Thymus (tissue), 11 donors: ENCODE data around the gene PROB1. TPM values are rescaled to one million over a fixed set of nuclear protein-coding genes. Genes with fewer than 3 reads are reported as not detected.
"Not testable (repeated sequence)": the region's sequence is repeated elsewhere in the genome, so short reads cannot be mapped to it uniquely, and the experiment has no call there.

Experiments
- DNase-seq, 9 donors: peaks; one replicate each; pipeline ENCODE4 v3.0.0-alpha.2; 2013; ENCODE audit warnings: low spot score in 9 of 9, low read depth in 6 of 9, missing footprints in 1 of 9
- H3K27ac ChIP-seq, 2 donors: one replicate each; pipeline ENCODE4 v1.5.1; 2013; ENCODE audit warnings: control low read depth in 1 of 2, low read depth in 1 of 2, low read length in 1 of 2, mild to moderate bottlenecking in 1 of 2, moderate library complexity in 1 of 2
- H3K27me3 ChIP-seq, 2 donors: one replicate each; pipeline ENCODE4 v1.5.1; 2013; ENCODE audit warnings: low read length in 1 of 2; ENCODE audit not compliant: control insufficient read depth in 2 of 2, insufficient read depth in 1 of 2
- H3K36me3 ChIP-seq, 2 donors: one replicate each; pipeline ENCODE4 v1.5.1; 2013; ENCODE audit warnings: low read length in 1 of 2, mild to moderate bottlenecking in 1 of 2, moderate library complexity in 1 of 2; ENCODE audit not compliant: control insufficient read depth in 2 of 2, insufficient read depth in 2 of 2
- H3K4me1 ChIP-seq, 2 donors: one replicate each; pipeline ENCODE4 v1.5.1; 2013; ENCODE audit warnings: low read length in 2 of 2; ENCODE audit not compliant: control insufficient read depth in 2 of 2, insufficient read depth in 2 of 2
- H3K4me3 ChIP-seq, 2 donors: one replicate each; pipeline ENCODE4 v1.5.1; 2013; ENCODE audit warnings: low read length in 2 of 2, control low read depth in 1 of 2, mild to moderate bottlenecking in 1 of 2
- H3K9me3 ChIP-seq, 2 donors: one replicate each; pipeline ENCODE4 v1.5.1; 2013; ENCODE audit warnings: low read length in 1 of 2, mild to moderate bottlenecking in 1 of 2; ENCODE audit not compliant: control insufficient read depth in 2 of 2, insufficient read depth in 1 of 2
- WGBS: extraction: QIAGEN DNeasy Blood & Tissue Kit; methylation state at CpG from one replicate; pipeline ENCODE4 v1.1.7; 2013; 5-methylcytosine and 5-hydroxymethylcytosine counted together
- polyA plus RNA-seq: library from polyadenylated mRNA; stranded (reverse); fragments of 200-250 nt; gene quantifications from one replicate; pipeline ENCODE4 v1.2.3, GENCODE V29; 2013
- total RNA-seq: library from RNA; stranded (reverse); fragments of 120-200 nt; gene quantifications from one replicate; pipeline ENCODE4 v1.2.4, GENCODE V29; 2013
- donor health status: healthy.

The PROB1 gene
- total and polyA plus RNA-seq, 2 donors = 0.76 to 1.0 TPM

DNA sequence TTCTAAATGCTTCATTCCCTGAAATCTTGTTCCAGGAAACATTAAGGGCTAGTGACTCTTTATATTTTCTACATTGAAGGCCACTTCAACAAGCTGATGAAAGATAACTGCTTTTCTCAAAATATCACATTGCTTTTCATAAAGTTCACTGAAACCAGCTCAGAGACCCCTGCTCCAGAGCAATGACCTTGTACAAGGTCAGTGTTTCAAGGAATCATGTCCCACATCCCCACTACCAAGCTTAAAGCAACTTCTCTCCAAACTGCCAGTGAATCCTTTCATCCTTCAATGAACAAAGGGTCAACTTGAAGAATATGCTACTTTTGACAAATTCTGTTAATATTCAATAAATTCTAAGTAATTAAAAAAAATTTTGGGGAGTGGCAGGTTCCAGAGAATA, 21.0 kb upstream of the PROB1 start:
- Histone ChIP-seq H3K27ac (no peak overlapping the region), H3K27me3 (no peaks in the 10 kb centered on the region), H3K9me3 (no peaks in the 10 kb centered on the region), H3K4me1 (peaks cover 2 to 17% of the 10 kb centered on the region in 2 donors), H3K4me3 (no peak overlapping the region), H3K36me3 (peaks cover 8 to 12% of the 10 kb centered on the region in 2 donors)
- DNase-seq = no peak

DNA sequence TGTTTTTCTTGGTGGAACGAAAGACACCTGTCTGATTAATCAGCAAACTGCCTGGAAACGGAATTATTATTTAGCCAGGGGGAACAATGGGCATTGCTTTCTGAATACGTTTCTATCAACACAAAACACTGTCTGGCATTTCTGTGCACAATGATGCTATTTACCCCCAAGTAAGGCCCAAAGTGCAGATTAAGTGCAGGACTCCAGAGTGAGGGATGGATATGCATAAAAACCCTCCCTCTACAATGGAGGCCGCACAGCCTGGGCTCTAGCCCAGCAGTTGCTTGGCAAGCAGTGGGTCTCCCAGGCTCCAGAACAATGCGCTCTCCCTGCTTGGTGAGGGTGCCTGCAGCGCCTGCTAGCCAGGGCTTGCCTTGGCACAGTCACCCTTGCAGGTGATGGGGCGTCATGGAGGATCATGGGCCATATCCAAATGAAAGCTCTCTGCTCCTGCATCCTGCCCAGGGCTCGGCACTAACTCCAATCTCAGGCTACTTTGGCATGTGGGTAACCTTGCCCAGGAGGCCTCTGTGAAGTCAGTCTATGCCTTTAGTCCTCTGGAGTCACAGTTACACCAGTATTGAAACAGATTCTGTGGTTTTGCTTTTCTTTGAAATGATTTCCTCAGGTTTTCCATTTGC, 20.4 kb upstream of the PROB1 start:
- peaks cover 2 to 17% of the 10 kb centered on the region in 2 donors for H3K4me1 ChIP-seq
- no peak overlapping the region for H3K27ac ChIP-seq
- H3K27me3 ChIP-seq = no peaks in the 10 kb centered on the region
- H3K36me3 ChIP-seq = peaks cover 8 to 12% of the 10 kb centered on the region in 2 donors
- no peak for DNase-seq
- 82% methylated on average over 8 of the region's 8 CpGs for WGBS
- no peak overlapping the region for H3K4me3 ChIP-seq
- H3K9me3 ChIP-seq = no peaks in the 10 kb centered on the region

DNA sequence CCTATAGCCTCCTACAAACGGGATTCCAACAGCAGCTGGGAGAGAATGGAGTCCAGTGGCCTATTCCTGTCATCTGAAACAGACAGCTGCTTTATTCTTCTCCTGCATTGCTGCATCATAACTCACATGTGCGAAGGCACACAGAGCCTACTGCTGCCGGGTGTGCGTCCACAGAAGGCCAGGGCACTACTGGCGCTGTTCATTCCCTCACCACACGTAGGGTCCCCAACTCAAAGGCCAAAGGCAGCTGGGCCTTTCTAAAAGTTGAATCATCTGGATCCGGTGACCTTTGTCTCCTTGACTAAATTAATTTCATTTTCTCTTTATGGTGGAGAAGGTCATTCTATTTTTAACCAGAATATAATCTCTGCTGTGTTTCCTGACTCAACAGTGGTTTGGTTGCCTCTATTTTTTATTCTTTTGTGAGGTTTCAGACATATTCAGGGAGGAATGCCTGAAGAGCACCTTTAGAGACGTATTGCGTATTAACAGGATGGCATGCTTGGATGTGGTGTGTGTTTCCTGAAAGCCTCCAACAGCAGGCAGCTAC, 19.8 kb upstream of the PROB1 start:
- DNase-seq = no peak
- 81% methylated on average over 9 of the region's 9 CpGs for WGBS
- peaks cover 2 to 17% of the 10 kb centered on the region in 2 donors for H3K4me1 ChIP-seq

DNA sequence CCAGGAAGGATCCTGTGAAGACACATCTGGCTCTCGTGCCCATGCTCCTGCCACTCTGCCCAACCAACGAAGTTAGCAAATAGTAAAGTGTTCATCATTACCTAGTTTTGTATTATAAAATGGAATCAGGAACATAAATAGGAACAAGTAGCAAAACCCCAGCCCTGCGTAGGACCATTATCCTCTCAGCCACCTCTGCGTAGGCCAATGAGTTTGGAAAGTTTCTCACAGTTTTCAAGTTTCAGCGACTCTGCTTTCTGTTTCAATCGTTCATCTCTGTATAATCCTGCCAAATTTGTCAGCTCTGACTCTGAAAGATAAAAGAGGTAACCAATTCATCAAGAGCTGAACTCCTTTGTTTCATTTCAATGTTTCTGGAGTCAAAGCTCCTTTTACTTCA, 19.1 kb upstream of the PROB1 start:
- DNase-seq = no peak
- Histone ChIP-seq H3K36me3 (peaks cover 4 to 7% of the 10 kb centered on the region in 2 donors), H3K27ac (no peak overlapping the region), H3K4me1 (peaks cover 2 to 17% of the 10 kb centered on the region in 2 donors), H3K9me3 (no peaks in the 10 kb centered on the region), H3K27me3 (no peaks in the 10 kb centered on the region), H3K4me3 (no peak overlapping the region)
- WGBS = 94% methylated on average over 6 of the region's 6 CpGs

More for the DNA sequence above, 19.8 kb upstream of the PROB1 start:
- H3K36me3 ChIP-seq = peaks cover 8 to 12% of the 10 kb centered on the region in 2 donors
- H3K27ac ChIP-seq = no peak overlapping the region
- H3K9me3 ChIP-seq = no peaks in the 10 kb centered on the region
- no peak overlapping the region for H3K4me3 ChIP-seq
- no peaks in the 10 kb centered on the region for H3K27me3 ChIP-seq

DNA sequence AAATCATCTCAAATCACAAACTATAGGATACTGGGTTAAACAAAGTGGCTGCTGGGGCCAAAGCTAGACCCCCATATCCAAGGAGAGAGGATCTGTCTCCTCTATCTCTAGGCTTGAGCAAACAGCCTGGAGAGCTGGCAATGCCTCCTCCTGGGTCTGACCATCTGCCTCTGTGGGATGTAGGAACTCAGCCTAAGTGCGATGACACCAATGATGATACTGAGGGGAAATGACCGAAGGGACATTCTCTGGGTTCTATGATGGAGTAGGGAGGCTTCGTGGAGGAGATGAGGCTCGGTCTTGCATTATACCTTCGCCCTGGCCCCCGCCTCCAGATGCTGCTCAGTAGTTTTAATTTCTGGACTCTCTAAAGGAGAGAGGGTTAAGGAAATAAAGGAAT, 18.2 kb upstream of the PROB1 start:
- DNase-seq = no peak
- Histone ChIP-seq H3K4me1 (peaks cover 2 to 17% of the 10 kb centered on the region in 2 donors), H3K36me3 (no peaks in the 10 kb centered on the region), H3K9me3 (no peaks in the 10 kb centered on the region), H3K4me3 (no peak overlapping the region), H3K27ac (no peak overlapping the region), H3K27me3 (no peaks in the 10 kb centered on the region)
- WGBS = 98% methylated on average over 6 of the region's 6 CpGs

DNA sequence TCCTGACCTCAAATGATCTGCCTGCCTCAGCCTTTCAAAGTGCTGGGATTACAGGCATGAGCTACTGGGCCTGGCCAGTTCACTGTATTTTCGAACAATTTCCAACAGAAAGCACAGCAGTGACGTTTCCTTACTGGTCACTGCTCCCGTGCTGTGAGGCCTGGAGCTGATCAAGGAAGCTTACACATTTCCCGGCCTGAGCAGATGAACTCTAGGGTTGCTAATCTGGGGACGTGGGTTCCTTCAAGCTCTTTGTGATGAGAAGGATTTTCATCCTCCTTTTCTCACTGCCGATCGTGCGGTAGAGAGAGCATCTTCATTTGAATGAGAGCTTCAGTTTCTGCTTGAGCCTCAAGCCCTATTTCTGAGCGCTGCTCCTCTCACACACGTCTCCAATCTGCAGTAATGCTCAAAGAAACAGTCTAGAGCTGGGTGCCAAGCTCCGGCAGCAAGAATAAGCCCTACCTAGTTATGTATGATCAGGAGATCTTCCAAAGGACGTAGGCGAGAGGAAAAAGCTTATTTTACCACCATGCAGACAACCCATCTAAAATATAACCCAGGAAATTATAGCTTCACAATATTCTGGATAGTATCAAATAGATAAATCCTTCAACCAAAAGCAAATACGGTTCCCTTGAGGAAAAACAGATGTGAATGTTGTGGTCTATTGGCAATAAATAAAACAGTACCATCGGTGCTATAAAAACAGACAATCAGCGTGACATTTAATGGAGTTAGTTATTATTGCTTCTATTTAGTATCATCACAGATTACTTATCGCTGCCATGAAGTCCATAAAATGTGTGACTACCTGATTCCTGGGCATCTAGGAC, 16.3 kb upstream of the PROB1 start:
- no peaks in the 10 kb centered on the region for H3K9me3 ChIP-seq
- no peak overlapping the region for H3K4me3 ChIP-seq
- peaks cover 2 to 14% of the 10 kb centered on the region in 2 donors for H3K4me1 ChIP-seq
- H3K27me3 ChIP-seq = no peaks in the 10 kb centered on the region
- DNase-seq = no peak
- H3K27ac ChIP-seq = no peak overlapping the region
- WGBS = 96% methylated on average over 17 of the region's 17 CpGs
- H3K36me3 ChIP-seq = no peaks in the 10 kb centered on the region

DNA sequence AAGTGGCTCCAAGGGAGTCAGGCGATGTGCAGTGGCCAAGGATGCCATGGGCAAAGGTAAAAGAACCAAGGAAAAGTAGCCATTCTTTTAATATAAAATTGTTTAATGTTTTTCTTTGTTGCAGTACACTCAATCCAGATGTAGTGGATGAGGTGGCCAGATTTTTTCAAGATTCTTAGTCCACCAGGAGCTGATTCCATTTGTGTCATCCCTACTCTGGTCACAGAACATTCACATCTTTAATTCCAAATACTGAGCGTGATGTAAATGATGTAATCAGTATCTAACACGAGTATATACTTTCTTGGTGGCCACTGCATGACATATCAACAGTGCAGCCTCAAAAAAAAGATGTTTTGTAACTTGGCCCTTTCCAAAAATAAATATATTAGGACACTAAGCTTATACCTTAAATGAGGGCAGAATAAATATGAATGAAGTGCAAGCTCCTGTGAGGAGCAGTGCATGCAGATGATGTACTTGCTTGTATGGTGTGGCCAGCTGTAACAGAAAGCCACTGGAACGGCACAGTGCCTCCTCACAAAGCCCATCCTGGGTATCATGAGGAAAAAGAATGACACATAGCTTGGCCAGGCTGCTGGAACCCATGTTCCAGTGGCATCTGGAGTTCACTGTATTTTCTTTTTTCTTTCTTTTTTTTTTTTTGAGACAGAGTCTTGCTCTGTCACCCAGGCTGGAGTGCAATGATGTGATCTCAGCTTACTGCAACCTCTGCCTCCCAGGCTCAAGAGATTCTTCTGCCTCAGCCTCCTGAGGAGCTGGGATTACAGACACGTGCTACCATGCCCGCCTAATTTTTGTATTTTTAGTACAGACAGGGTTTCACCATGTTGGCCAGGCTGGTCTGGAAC, 15.5 kb upstream of the PROB1 start:
- Histone ChIP-seq H3K9me3 (no peaks in the 10 kb centered on the region), H3K36me3 (no peaks in the 10 kb centered on the region), H3K4me3 (no peak overlapping the region), H3K27ac (no peak overlapping the region), H3K4me1 (peaks cover 2 to 11% of the 10 kb centered on the region in 2 donors), H3K27me3 (no peaks in the 10 kb centered on the region)
- 90% methylated on average over 6 of the region's 6 CpGs for WGBS
- no peak for DNase-seq

DNA sequence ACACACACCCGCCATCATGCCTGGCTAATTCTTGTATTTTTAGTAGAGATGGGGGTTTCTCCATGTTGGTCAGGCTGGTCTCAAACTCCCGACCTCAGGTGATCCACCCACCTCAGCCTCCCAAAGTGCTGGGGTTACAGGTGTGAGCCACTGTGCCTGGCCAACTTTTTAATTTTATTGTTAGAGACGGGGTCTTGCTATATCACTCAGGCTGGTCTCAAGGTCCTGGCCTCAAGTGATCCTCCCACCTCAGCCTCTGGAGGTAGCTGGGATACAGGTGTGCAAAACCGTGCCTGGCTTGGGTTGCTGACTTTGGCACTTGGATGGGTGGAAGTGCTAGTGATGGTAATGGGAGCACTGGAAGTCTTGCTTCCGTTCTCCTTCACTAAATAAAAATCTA, 14.2 kb upstream of the PROB1 start:
- H3K36me3 ChIP-seq, H3K4me1 ChIP-seq, DNase-seq, H3K4me3 ChIP-seq, H3K27ac ChIP-seq, H3K9me3 ChIP-seq, H3K27me3 ChIP-seq: not testable (repeated sequence)
- 86% methylated on average over 5 of the region's 5 CpGs for WGBS
